Liver (tissue), 9 donors: ENCODE results near the gene PALM3. TPM values are rescaled to one million over a fixed set of nuclear protein-coding genes. Genes with fewer than 3 reads are reported as not detected.
"Not testable (repeated sequence)": the region's sequence is repeated elsewhere in the genome, so short reads cannot be mapped to it uniquely, and the experiment has no call there.

Experiments
- DNase-seq: peaks from one replicate; pipeline ENCODE4 v3.0.0-alpha.2; 2017; ENCODE audit warnings: low spot score
- H3K27ac ChIP-seq, 2 donors: one replicate each; pipeline ENCODE4 v1.7.0; 2013; ENCODE audit warnings: inconsistent platforms in 2 of 2, low read length in 2 of 2, control low read depth in 1 of 2, low read depth in 1 of 2, mild to moderate bottlenecking in 1 of 2
- H3K27me3 ChIP-seq, 4 donors: one replicate each; pipeline versions ENCODE4 v1.6.1 to v1.7.0; 2013; ENCODE audit warnings: low read length in 3 of 4, inconsistent platforms in 1 of 4, mild to moderate bottlenecking in 1 of 4, moderate library complexity in 1 of 4; ENCODE audit not compliant: control insufficient read depth in 4 of 4, insufficient read depth in 4 of 4
- H3K36me3 ChIP-seq, 4 donors: one replicate each; pipeline versions ENCODE4 v1.6.1 to v1.7.0; 2013; ENCODE audit warnings: low read length in 3 of 4, mild to moderate bottlenecking in 3 of 4, low read depth in 1 of 4, moderate library complexity in 1 of 4; ENCODE audit not compliant: control insufficient read depth in 4 of 4, insufficient read depth in 3 of 4
- H3K4me1 ChIP-seq, 4 donors: one replicate each; pipeline versions ENCODE4 v1.6.1 to v1.7.0; 2013; ENCODE audit warnings: low read length in 3 of 4, mild to moderate bottlenecking in 3 of 4, moderate library complexity in 1 of 4; ENCODE audit not compliant: control insufficient read depth in 4 of 4, insufficient read depth in 4 of 4
- H3K4me3 ChIP-seq, 3 donors: one replicate each; pipeline versions ENCODE4 v1.6.1 to v1.7.0; 2013; ENCODE audit warnings: low read length in 3 of 3, control low read depth in 1 of 3, low read depth in 1 of 3, mild to moderate bottlenecking in 1 of 3
- H3K9ac ChIP-seq, 2 donors: one replicate each; pipeline ENCODE4 v1.7.0; 2013; ENCODE audit warnings: low read length in 2 of 2, mild to moderate bottlenecking in 2 of 2, moderate library complexity in 2 of 2, control low read depth in 1 of 2, low read depth in 1 of 2
- H3K9me3 ChIP-seq, 4 donors: one replicate each; pipeline versions ENCODE4 v1.6.1 to v1.7.0; 2013; ENCODE audit warnings: low read length in 3 of 4; ENCODE audit not compliant: control insufficient read depth in 4 of 4
- ATF3 ChIP-seq: IDR thresholded peaks from 2 replicates; pipeline ENCODE4 v1.6.1; 2016; ENCODE audit warnings: antibody characterized with exemption
- CTCF ChIP-seq: fragments of 150-350 bp; IDR thresholded peaks from 2 replicates; pipeline ENCODE4 v1.5.1; 2017; ENCODE audit warnings: improper control_type of control experiment, low read depth, low read length; ENCODE audit not compliant: missing input control
- EGR1 ChIP-seq, 2 donors: IDR thresholded peaks; 2 replicates each; pipeline ENCODE4 v1.6.1; 2016 to 2018; ENCODE audit warnings: antibody characterized with exemption in 2 of 2, low read depth in 2 of 2
- FOXA1 ChIP-seq: IDR thresholded peaks from 2 replicates; pipeline ENCODE4 v1.6.1; 2016; ENCODE audit warnings: antibody characterized with exemption
- FOXA2 ChIP-seq: IDR thresholded peaks from 2 replicates; pipeline ENCODE4 v1.6.1; 2016; ENCODE audit warnings: antibody characterized with exemption
- GABPA ChIP-seq, 2 donors: IDR thresholded peaks in 1 of 2; conservative IDR thresholded peaks in 1 of 2; 2 replicates each; pipeline ENCODE4 v1.6.1; 2016; ENCODE audit warnings: antibody characterized with exemption in 2 of 2, mild to moderate bottlenecking in 1 of 2, moderate library complexity in 1 of 2
- HNF4A ChIP-seq, 2 donors: conservative IDR thresholded peaks; 2 replicates each; pipeline ENCODE4 v1.6.1; 2016; ENCODE audit warnings: antibody characterized with exemption in 2 of 2, mild to moderate bottlenecking in 2 of 2
- HNF4G ChIP-seq: IDR thresholded peaks from 2 replicates; pipeline ENCODE4 v1.6.1; 2016; ENCODE audit warnings: antibody characterized with exemption
- MAX ChIP-seq: IDR thresholded peaks from 2 replicates; pipeline ENCODE4 v1.6.1; 2016; ENCODE audit warnings: antibody characterized with exemption
- RAD21 ChIP-seq, 2 donors: IDR thresholded peaks; 2 replicates each; pipeline ENCODE4 v1.6.1; 2016; ENCODE audit warnings: antibody characterized with exemption in 2 of 2, mild to moderate bottlenecking in 2 of 2
- RXRA ChIP-seq, 2 donors: IDR thresholded peaks; 2 replicates each; pipeline ENCODE4 v1.6.1; 2017 to 2018; ENCODE audit warnings: antibody characterized with exemption in 2 of 2, mild to moderate bottlenecking in 1 of 2
- SP1 ChIP-seq: IDR thresholded peaks from 2 replicates; pipeline ENCODE4 v1.6.1; 2018; ENCODE audit warnings: antibody characterized with exemption, mild to moderate bottlenecking
- TAF1 ChIP-seq: conservative IDR thresholded peaks from 2 replicates; pipeline ENCODE4 v1.6.1; 2016; ENCODE audit warnings: antibody characterized with exemption, mild to moderate bottlenecking
- YY1 ChIP-seq: IDR thresholded peaks from 2 replicates; pipeline ENCODE4 v1.6.1; 2016; ENCODE audit warnings: antibody characterized with exemption, mild to moderate bottlenecking
- WGBS: extraction: QIAGEN DNeasy Blood & Tissue Kit; methylation state at CpG from one replicate; pipeline ENCODE4 v1.1.7; 2013; 5-methylcytosine and 5-hydroxymethylcytosine counted together
- polyA plus RNA-seq, 2 donors: library from polyadenylated mRNA; stranded (reverse) in 1 of 2; unstranded in 1 of 2; fragments of 200-250 nt in 1 of 2; fragments of >200 nt in 1 of 2; fragmentation: Nextera tagmentation in 1 of 2; extraction: Ambion mirVana in 1 of 2; gene quantifications; one replicate each; pipeline versions ENCODE4 v1.2.1 to v1.2.3, GENCODE V29; 2013 to 2015
- total RNA-seq, 2 donors: library from RNA; depleted of rRNA; stranded (reverse); fragments of >200 nt; gene quantifications; one replicate each; pipeline ENCODE4 v1.2.3, GENCODE V29; 2014
- donor health status: healthy.
- donor health status: healthy.
- donor health status: healthy.
- donor health status: healthy.
- donor health status: healthy.

Gene PALM3
- total and polyA plus RNA-seq, 4 donors = 1.4 to 17.9 (median 5.9) TPM

- no peak overlapping the region for H3K27ac ChIP-seq
- H3K9ac ChIP-seq = no peak overlapping the region
- DNase-seq = peak; percentile 78
- no peak for TF ChIP-seq MAX
- peak; percentile 76 for TF ChIP-seq CTCF
- peak; percentile 64 to 79 for TF ChIP-seq RAD21 (IDR thresholded peaks at IDR 0.05)
- no peak overlapping the region for H3K4me3 ChIP-seq
- no peaks in the 10 kb centered on the region for H3K27me3 ChIP-seq
- 78% methylated on average over 8 of the region's 8 CpGs for WGBS
- H3K36me3 ChIP-seq = peaks cover 0 to 5% (median 2%) of the 10 kb centered on the region in 4 donors
- no peaks in the 10 kb centered on the region for H3K9me3 ChIP-seq
- no peaks in the 10 kb centered on the region for H3K4me1 ChIP-seq
Measured at GRCh38 chr19:14048443-14049153, 13.3 kb downstream of the PALM3 start.

- H3K27ac ChIP-seq, H3K36me3 ChIP-seq, H3K4me1 ChIP-seq, H3K9ac ChIP-seq, H3K9me3 ChIP-seq, H3K27me3 ChIP-seq, H3K4me3 ChIP-seq, DNase-seq: not testable (repeated sequence)
- WGBS = 96% methylated on average over 10 of the region's 10 CpGs
Measured at GRCh38 chr19:14047866-14048265, 14.0 kb downstream of the PALM3 start.

- H3K4me3 ChIP-seq, H3K9me3 ChIP-seq, H3K9ac ChIP-seq, H3K4me1 ChIP-seq, H3K27ac ChIP-seq, H3K27me3 ChIP-seq, H3K36me3 ChIP-seq: not testable (repeated sequence)
- TF ChIP-seq RAD21 (IDR thresholded peaks at IDR 0.05) = peak; percentile 65 to 80
- TF ChIP-seq CTCF = peak; percentile 43
- peak; percentile 57 for DNase-seq
- WGBS = 69% methylated on average over 19 of the region's 19 CpGs
Measured at GRCh38 chr19:14042659-14043608, 18.9 kb downstream of the PALM3 start.

GRCh38 chr19:14039181-14039580 is 22.7 kb downstream of the PALM3 start:
- Histone ChIP-seq H3K9me3 (no peaks in the 10 kb centered on the region), H3K9ac (no peak overlapping the region), H3K4me1 (no peaks in the 10 kb centered on the region), H3K27ac (no peak overlapping the region), H3K36me3 (peaks cover 0 to 2% (median 0%) of the 10 kb centered on the region in 4 donors), H3K4me3 (no peak overlapping the region), H3K27me3 (no peaks in the 10 kb centered on the region)
- DNase-seq = no peak
- TF ChIP-seq YY1 = no peak
- TF ChIP-seq GABPA (IDR thresholded peaks at IDR 0.05 in 1 of 2, conservative IDR thresholded peaks at IDR 0.05 in 1 of 2) = no peak
- no peak for TF ChIP-seq HNF4G
- TF ChIP-seq RAD21 (IDR thresholded peaks at IDR 0.05) = no peak
- no peak for TF ChIP-seq HNF4A (conservative IDR thresholded peaks at IDR 0.05)
- TF ChIP-seq FOXA2 = no peak
- TF ChIP-seq RXRA (IDR thresholded peaks at IDR 0.05) = no peak
- TF ChIP-seq ATF3 = no peak
- no peak for TF ChIP-seq CTCF
- no peak for TF ChIP-seq TAF1
- no peak for TF ChIP-seq SP1
- TF ChIP-seq EGR1 (IDR thresholded peaks at IDR 0.05; ENCODE audit: low read depth in 2 of 2) = no peak
- TF ChIP-seq FOXA1 = no peak
- 95% methylated on average over 7 of the region's 7 CpGs for WGBS
